Liver (tissue), 10 donors: ENCODE data around the gene GPR39. TPM values are rescaled to one million over a fixed set of nuclear protein-coding genes. Genes with fewer than 3 reads are reported as not detected.

Experiments
- DNase-seq: peaks from one replicate; pipeline ENCODE4 v3.0.0-alpha.2; 2017; ENCODE audit warnings: low spot score
- H3K27ac ChIP-seq, 2 donors: one replicate each; pipeline ENCODE4 v1.7.0; 2013; ENCODE audit warnings: inconsistent platforms in 2 of 2, low read length in 2 of 2, control low read depth in 1 of 2, low read depth in 1 of 2, mild to moderate bottlenecking in 1 of 2
- H3K27me3 ChIP-seq, 4 donors: one replicate each; pipeline versions ENCODE4 v1.6.1 to v1.7.0; 2013; ENCODE audit warnings: low read length in 3 of 4, inconsistent platforms in 1 of 4, mild to moderate bottlenecking in 1 of 4, moderate library complexity in 1 of 4; ENCODE audit not compliant: control insufficient read depth in 4 of 4, insufficient read depth in 4 of 4
- H3K36me3 ChIP-seq, 4 donors: one replicate each; pipeline versions ENCODE4 v1.6.1 to v1.7.0; 2013; ENCODE audit warnings: low read length in 3 of 4, mild to moderate bottlenecking in 3 of 4, low read depth in 1 of 4, moderate library complexity in 1 of 4; ENCODE audit not compliant: control insufficient read depth in 4 of 4, insufficient read depth in 3 of 4
- H3K4me1 ChIP-seq, 4 donors: one replicate each; pipeline versions ENCODE4 v1.6.1 to v1.7.0; 2013; ENCODE audit warnings: low read length in 3 of 4, mild to moderate bottlenecking in 3 of 4, moderate library complexity in 1 of 4; ENCODE audit not compliant: control insufficient read depth in 4 of 4, insufficient read depth in 4 of 4
- H3K4me3 ChIP-seq, 3 donors: one replicate each; pipeline versions ENCODE4 v1.6.1 to v1.7.0; 2013; ENCODE audit warnings: low read length in 3 of 3, control low read depth in 1 of 3, low read depth in 1 of 3, mild to moderate bottlenecking in 1 of 3
- H3K9ac ChIP-seq, 2 donors: one replicate each; pipeline ENCODE4 v1.7.0; 2013; ENCODE audit warnings: low read length in 2 of 2, mild to moderate bottlenecking in 2 of 2, moderate library complexity in 2 of 2, control low read depth in 1 of 2, low read depth in 1 of 2
- H3K9me3 ChIP-seq, 4 donors: one replicate each; pipeline versions ENCODE4 v1.6.1 to v1.7.0; 2013; ENCODE audit warnings: low read length in 3 of 4; ENCODE audit not compliant: control insufficient read depth in 4 of 4
- CTCF ChIP-seq: fragments of 150-350 bp; IDR thresholded peaks from 2 replicates; pipeline ENCODE4 v1.5.1; 2017; ENCODE audit warnings: improper control_type of control experiment, low read depth, low read length; ENCODE audit not compliant: missing input control
- EGR1 ChIP-seq, 2 donors: IDR thresholded peaks; 2 replicates each; pipeline ENCODE4 v1.6.1; 2016 to 2018; ENCODE audit warnings: antibody characterized with exemption in 2 of 2, low read depth in 2 of 2
- FOXA1 ChIP-seq: IDR thresholded peaks from 2 replicates; pipeline ENCODE4 v1.6.1; 2016; ENCODE audit warnings: antibody characterized with exemption
- FOXA2 ChIP-seq: IDR thresholded peaks from 2 replicates; pipeline ENCODE4 v1.6.1; 2016; ENCODE audit warnings: antibody characterized with exemption
- HNF4A ChIP-seq, 2 donors: conservative IDR thresholded peaks; 2 replicates each; pipeline ENCODE4 v1.6.1; 2016; ENCODE audit warnings: antibody characterized with exemption in 2 of 2, mild to moderate bottlenecking in 2 of 2
- HNF4G ChIP-seq: IDR thresholded peaks from 2 replicates; pipeline ENCODE4 v1.6.1; 2016; ENCODE audit warnings: antibody characterized with exemption
- JUND ChIP-seq, 2 donors: IDR thresholded peaks; 2 replicates each; pipeline ENCODE4 v1.6.1; 2016; ENCODE audit warnings: antibody characterized with exemption in 2 of 2
- REST ChIP-seq: IDR thresholded peaks from 2 replicates; pipeline ENCODE4 v1.6.1; 2016; ENCODE audit warnings: antibody characterized with exemption, mild to moderate bottlenecking
- RXRA ChIP-seq, 2 donors: IDR thresholded peaks; 2 replicates each; pipeline ENCODE4 v1.6.1; 2017 to 2018; ENCODE audit warnings: antibody characterized with exemption in 2 of 2, mild to moderate bottlenecking in 1 of 2
- SP1 ChIP-seq: IDR thresholded peaks from 2 replicates; pipeline ENCODE4 v1.6.1; 2018; ENCODE audit warnings: antibody characterized with exemption, mild to moderate bottlenecking
- YY1 ChIP-seq: IDR thresholded peaks from 2 replicates; pipeline ENCODE4 v1.6.1; 2016; ENCODE audit warnings: antibody characterized with exemption, mild to moderate bottlenecking
- ZBTB33 ChIP-seq: IDR thresholded peaks from 2 replicates; pipeline ENCODE4 v1.6.1; 2016; ENCODE audit warnings: antibody characterized with exemption
- WGBS: extraction: QIAGEN DNeasy Blood & Tissue Kit; methylation state at CpG from one replicate; pipeline ENCODE4 v1.1.7; 2013; 5-methylcytosine and 5-hydroxymethylcytosine counted together
- polyA plus RNA-seq, 2 donors: library from polyadenylated mRNA; stranded (reverse) in 1 of 2; unstranded in 1 of 2; fragments of 200-250 nt in 1 of 2; fragments of >200 nt in 1 of 2; fragmentation: Nextera tagmentation in 1 of 2; extraction: Ambion mirVana in 1 of 2; gene quantifications; one replicate each; pipeline versions ENCODE4 v1.2.1 to v1.2.3, GENCODE V29; 2013 to 2015
- small RNA-seq: library from RNA; depleted of rRNA; stranded (forward); fragments of <200 nt; gene quantifications from one replicate; pipeline ENCODE3, GENCODE V24; 2014
- total RNA-seq, 2 donors: library from RNA; depleted of rRNA; stranded (reverse); fragments of >200 nt; gene quantifications; one replicate each; pipeline ENCODE4 v1.2.3, GENCODE V29; 2014
- donor health status: healthy.
- donor health status: healthy.
- donor health status: healthy.
- donor health status: healthy.
- donor health status: healthy.

GPR39 gene
- total and polyA plus RNA-seq, 4 donors = 2.2 to 13.0 (median 2.8) TPM

GRCh38 chr2:132692816-132693215 lies 276.2 kb downstream of the GPR39 start:
- DNase-seq = no peak
- TF ChIP-seq ZBTB33 (no peak), EGR1 (IDR thresholded peaks at IDR 0.05; ENCODE audit: low read depth in 2 of 2) (no peak), SP1 (no peak), JUND (IDR thresholded peaks at IDR 0.05) (no peak), CTCF (no peak), RXRA (IDR thresholded peaks at IDR 0.05) (no peak), HNF4A (conservative IDR thresholded peaks at IDR 0.05) (no peak), FOXA1 (no peak), REST (no peak), FOXA2 (no peak), YY1 (no peak), HNF4G (no peak)
- H3K9ac ChIP-seq = no peak overlapping the region
- H3K27me3 ChIP-seq = no peaks in the 10 kb centered on the region
- H3K27ac ChIP-seq = no peak overlapping the region
- no peaks in the 10 kb centered on the region for H3K4me1 ChIP-seq
- H3K4me3 ChIP-seq = no peak overlapping the region
- no peaks in the 10 kb centered on the region for H3K36me3 ChIP-seq
- H3K9me3 ChIP-seq = no peaks in the 10 kb centered on the region
- 93% methylated on average over 1 of the region's 1 CpG for WGBS

Small RNA genes within 50 kb of the gene (small RNA-seq; reads per million reads assigned to genes)
- not detected for gene RNU6-175P
